Measurements from ENCODE around the gene ACACB.

DNA sequence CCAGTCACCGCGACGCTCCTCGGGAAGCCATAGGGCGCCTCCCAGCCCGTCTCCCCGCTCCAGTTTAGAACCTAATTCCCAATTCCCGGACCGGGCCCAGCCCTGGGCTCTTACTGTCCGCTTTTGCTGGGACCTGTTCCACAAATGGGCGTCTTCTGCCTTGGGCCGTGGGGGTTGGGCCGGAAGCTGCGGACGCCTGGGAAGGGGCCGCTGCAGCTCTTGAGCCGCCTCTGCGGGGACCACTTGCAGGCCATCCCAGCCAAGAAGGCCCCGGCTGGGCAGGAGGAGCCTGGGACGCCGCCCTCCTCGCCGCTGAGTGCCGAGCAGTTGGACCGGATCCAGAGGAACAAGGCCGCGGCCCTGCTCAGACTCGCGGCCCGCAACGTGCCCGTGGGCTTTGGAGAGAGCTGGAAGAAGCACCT, 18.2 kb upstream of the ACACB start:
- TF ChIP-seq EZH2 (IDR thresholded peaks at IDR 0.05), result no peak
- no peak; the same call in 1 of the 2 replicates for TF ChIP-seq POLR2AphosphoS5 (IDR thresholded peaks at IDR 0.05; ENCODE audit: borderline replicate concordance, low read depth, low read length)
